ENCODE results near the gene BABAM2. TPM values are rescaled to one million over a fixed set of nuclear protein-coding genes. Genes with fewer than 3 reads are reported as not detected.

BABAM2 gene
- total RNA-seq, 1 donor from 2014 or later: 58.9 TPM

GRCh38 chr2:28155627-28156026 is 265.1 kb downstream of the BABAM2 start:
- intact Hi-C loops (cut with micrococcal nuclease): no loop called here
- Histone ChIP-seq H3K27me3 (ENCODE audit: low read depth) (no peaks in the 10 kb centered on the region), H3K4me3 (no peak overlapping the region), H3K27ac (replicated peaks) (no peak overlapping the region), H3K36me3 (peaks cover 10% of the 10 kb centered on the region), H3K4me1 (peaks cover 6% of the 10 kb centered on the region), H3K9me3 (replicated peaks) (peaks cover 19% of the 10 kb centered on the region)
- peak; percentile 54 for TF ChIP-seq CTCF (IDR thresholded peaks at IDR 0.05; ENCODE audit: borderline replicate concordance)
- no peak for DNase-seq

GRCh38 chr2:28158791-28159190 is 268.3 kb downstream of the BABAM2 start:
- peaks cover 19% of the 10 kb centered on the region for H3K9me3 ChIP-seq (replicated peaks)
- no peaks in the 10 kb centered on the region for H3K27me3 ChIP-seq (ENCODE audit: low read depth)
- H3K4me1 ChIP-seq: peaks cover 29% of the 10 kb centered on the region
- TF ChIP-seq CTCF (IDR thresholded peaks at IDR 0.05; ENCODE audit: borderline replicate concordance): no peak
- H3K4me3 ChIP-seq: no peak overlapping the region
- peaks cover 10% of the 10 kb centered on the region for H3K36me3 ChIP-seq
- H3K27ac ChIP-seq (replicated peaks): no peak overlapping the region
- intact Hi-C loops (cut with micrococcal nuclease): no loop called here
- no peak for DNase-seq

GRCh38 chr2:28160986-28161425 is 270.5 kb downstream of the BABAM2 start:
- H3K4me1 ChIP-seq: peaks cover 51% of the 10 kb centered on the region
- no peak for TF ChIP-seq CTCF (IDR thresholded peaks at IDR 0.05; ENCODE audit: borderline replicate concordance)

GRCh38 chr2:28161466-28161865 is 270.9 kb downstream of the BABAM2 start:
- no peak overlapping the region for H3K27ac ChIP-seq (replicated peaks)
- intact Hi-C loops (cut with micrococcal nuclease): loop anchor here (10.0 kb wide), 1 partner anchor 53 kb away; no protein-coding TSS in a partner anchor
- no peaks in the 10 kb centered on the region for H3K36me3 ChIP-seq
- no peak for TF ChIP-seq CTCF (IDR thresholded peaks at IDR 0.05; ENCODE audit: borderline replicate concordance)
- no peaks in the 10 kb centered on the region for H3K27me3 ChIP-seq (ENCODE audit: low read depth)
- peaks cover 52% of the 10 kb centered on the region for H3K4me1 ChIP-seq
- no peak for DNase-seq
- no peak overlapping the region for H3K4me3 ChIP-seq
- peaks cover 5% of the 10 kb centered on the region for H3K9me3 ChIP-seq (replicated peaks)

More at GRCh38 chr2:28160986-28161425, 270.5 kb downstream of the BABAM2 start:
- H3K4me3 ChIP-seq: no peak overlapping the region
- intact Hi-C loops (cut with micrococcal nuclease): loop anchor here (10.0 kb wide), 1 partner anchor 54 kb away; no protein-coding TSS in a partner anchor
- H3K27ac ChIP-seq (replicated peaks): no peak overlapping the region
- no peak for DNase-seq
- no peaks in the 10 kb centered on the region for H3K27me3 ChIP-seq (ENCODE audit: low read depth)
- peaks cover 9% of the 10 kb centered on the region for H3K9me3 ChIP-seq (replicated peaks)
- H3K36me3 ChIP-seq: no peaks in the 10 kb centered on the region

- Histone ChIP-seq H3K36me3 (no peaks in the 10 kb centered on the region), H3K27me3 (ENCODE audit: low read depth) (no peaks in the 10 kb centered on the region), H3K27ac (replicated peaks) (peak overlapping the region; percentile 82), H3K4me1 (peaks cover 52% of the 10 kb centered on the region), H3K4me3 (no peak overlapping the region), H3K9me3 (replicated peaks) (no peaks in the 10 kb centered on the region)
- TF ChIP-seq CTCF (IDR thresholded peaks at IDR 0.05; ENCODE audit: borderline replicate concordance): no peak
- no peak for DNase-seq
- intact Hi-C loops (cut with micrococcal nuclease): loop anchor here (10.0 kb wide), 1 partner anchor 52 kb away; no protein-coding TSS in a partner anchor
These were observed 272.0 kb downstream of the BABAM2 start for GRCh38 chr2:28162564-28162963.

Measured in left ventricle myocardium inferior (tissue), 1 donor.